Left cardiac atrium (tissue), 4 donors: ENCODE results near the gene ESYT2. TPM values are rescaled to one million over a fixed set of nuclear protein-coding genes. Genes with fewer than 3 reads are reported as not detected.

Source experiments
- ATAC-seq, 2 donors: fragments of 200-7000 bp; cut with Tn5 transposase; one replicate each; pipeline ENCODE4 v1.9.1; 2020; ENCODE audit warnings: mild to moderate bottlenecking in 2 of 2, moderate library complexity in 2 of 2
- DNase-seq: peaks from one replicate; pipeline ENCODE4 v3.0.0-alpha.2; 2020
- intact Hi-C, 2 donors: fragments of 100-400 bp; cut with DNase I; formaldehyde crosslinking; loops; one replicate each; pipeline versions ENCODE4 v1.14.1 to v1.15.1; 2022 to 2023
- total RNA-seq, 2 donors: library from RNA; stranded (reverse); fragmentation: NEBNext Ultra II Directional; extraction: Animal tissue kit (Norgen Biotek cat#: 25700); gene quantifications; one replicate each; pipeline ENCODE4 v1.2.1, GENCODE V29; 2021
- donor health status: DM: no; HTN: yes; CAD: no.
- donor health status: DM: no; HTN: yes; CAD: no; lungs with severe emphysema.
- donor health status: DM: yes; HTN: yes; CAD: no.
- donor health status: Dilated cardiomyopathy.

ESYT2 gene
- total RNA-seq, 2 donors from 2014 or later, result 46.5 to 79.3 TPM

GRCh38 chr7:158740013-158740656 is 89.2 kb downstream of the ESYT2 start:
- DNase-seq (peak; percentile 56), ATAC-seq (peak; percentile 65 to 75)
- intact Hi-C loops, result no loop called here

- no peak for DNase-seq
- no peak for ATAC-seq
- intact Hi-C loops, result no loop called here
Observed at GRCh38 chr7:158738841-158739240, 90.5 kb downstream of the ESYT2 start.

GRCh38 chr7:158737064-158737695 is 92.1 kb downstream of the ESYT2 start:
- intact Hi-C loops, result no loop called here
- DNase-seq, result no peak
- no peak for ATAC-seq

GRCh38 chr7:158735935-158736334 is 93.4 kb downstream of the ESYT2 start:
- DNase-seq (no peak), ATAC-seq (no peak)
- intact Hi-C loops, result no loop called here

- intact Hi-C loops, result no loop called here
- no peak for ATAC-seq
Observed at GRCh38 chr7:158734861-158735260, 94.4 kb downstream of the ESYT2 start.

GRCh38 chr7:158733775-158734494 is 95.4 kb downstream of the ESYT2 start:
- DNase-seq (no peak), ATAC-seq (no peak)
- intact Hi-C loops, result no loop called here

More at GRCh38 chr7:158734861-158735260, 94.4 kb downstream of the ESYT2 start:
- no peak for DNase-seq

GRCh38 chr7:158733220-158733519 is 96.1 kb downstream of the ESYT2 start:
- DNase-seq, result no peak
- intact Hi-C loops, result no loop called here
- ATAC-seq, result no peak

GRCh38 chr7:158732494-158733219 is 96.7 kb downstream of the ESYT2 start:
- DNase-seq (no peak), ATAC-seq (no peak)
- intact Hi-C loops, result no loop called here

GRCh38 chr7:158731761-158732160 is 97.5 kb downstream of the ESYT2 start:
- DNase-seq, result no peak
- no peak for ATAC-seq
- intact Hi-C loops, result no loop called here

- ATAC-seq, result no peak
- DNase-seq, result no peak
- intact Hi-C loops, result no loop called here
Observed at GRCh38 chr7:158730383-158731346, 98.6 kb downstream of the ESYT2 start.

GRCh38 chr7:158729646-158730382 is 99.5 kb downstream of the ESYT2 start:
- DNase-seq (no peak), ATAC-seq (no peak)
- intact Hi-C loops, result no loop called here

GRCh38 chr7:158728911-158729645 is 100.2 kb downstream of the ESYT2 start:
- DNase-seq, result no peak

GRCh38 chr7:158727690-158728089 is 101.6 kb downstream of the ESYT2 start:
- no peak for ATAC-seq
- intact Hi-C loops, result no loop called here
- no peak for DNase-seq

More at GRCh38 chr7:158728911-158729645, 100.2 kb downstream of the ESYT2 start:
- peak in 1 of 2 donors; percentile 21 for ATAC-seq
- intact Hi-C loops, result no loop called here

- no peak for ATAC-seq
- DNase-seq, result no peak
- intact Hi-C loops, result no loop called here
Observed at GRCh38 chr7:158726277-158726807, 103.0 kb downstream of the ESYT2 start.

- intact Hi-C loops, result no loop called here
- ATAC-seq (no peak), DNase-seq (no peak)
Observed at GRCh38 chr7:158725506-158725800, 103.9 kb downstream of the ESYT2 start.

GRCh38 chr7:158724658-158725505 is 104.4 kb downstream of the ESYT2 start:
- ATAC-seq (no peak), DNase-seq (no peak)
- intact Hi-C loops, result no loop called here
